GM12875 (cell line): ENCODE measurements around the gene TRPM5.
"Not testable (repeated sequence)": the region's sequence is repeated elsewhere in the genome, so short reads cannot be mapped to it uniquely, and the experiment has no call there.

Source experiments
- H3K4me3 ChIP-seq: one replicate; pipeline ENCODE4 v1.5.1; 2011; ENCODE audit warnings: low read depth, low read length, control low read depth
- TF ChIP-seq, protein P1 (sequence below): IDR thresholded peaks from 2 replicates; pipeline ENCODE4 v1.5.1; 2011; ENCODE audit warnings: low read depth, mild to moderate bottlenecking, control low read depth, inconsistent platforms, low read length, moderate library complexity, borderline replicate concordance; ENCODE audit not compliant: insufficient read depth

Gene TRPM5

DNA sequence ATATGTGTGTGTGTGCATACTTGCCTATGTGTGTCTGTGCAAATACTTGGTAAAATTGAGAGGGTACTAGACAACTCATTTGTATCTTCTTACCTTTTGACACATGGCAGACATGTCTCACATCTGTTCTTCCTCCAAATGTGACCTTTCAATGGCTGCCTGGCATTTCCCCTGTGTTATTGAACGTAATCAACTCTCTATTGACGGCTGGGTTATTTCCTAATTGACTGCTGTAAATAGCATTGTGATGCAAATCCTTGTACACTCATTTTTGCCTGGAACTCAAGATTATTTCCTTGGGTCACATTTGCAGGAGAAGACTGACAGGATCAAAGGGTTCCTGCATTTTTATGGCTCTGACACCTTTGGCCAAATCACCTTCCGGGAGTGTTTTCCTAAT, 37.9 kb upstream of the TRPM5 start:
- TF ChIP-seq, protein P1, sequence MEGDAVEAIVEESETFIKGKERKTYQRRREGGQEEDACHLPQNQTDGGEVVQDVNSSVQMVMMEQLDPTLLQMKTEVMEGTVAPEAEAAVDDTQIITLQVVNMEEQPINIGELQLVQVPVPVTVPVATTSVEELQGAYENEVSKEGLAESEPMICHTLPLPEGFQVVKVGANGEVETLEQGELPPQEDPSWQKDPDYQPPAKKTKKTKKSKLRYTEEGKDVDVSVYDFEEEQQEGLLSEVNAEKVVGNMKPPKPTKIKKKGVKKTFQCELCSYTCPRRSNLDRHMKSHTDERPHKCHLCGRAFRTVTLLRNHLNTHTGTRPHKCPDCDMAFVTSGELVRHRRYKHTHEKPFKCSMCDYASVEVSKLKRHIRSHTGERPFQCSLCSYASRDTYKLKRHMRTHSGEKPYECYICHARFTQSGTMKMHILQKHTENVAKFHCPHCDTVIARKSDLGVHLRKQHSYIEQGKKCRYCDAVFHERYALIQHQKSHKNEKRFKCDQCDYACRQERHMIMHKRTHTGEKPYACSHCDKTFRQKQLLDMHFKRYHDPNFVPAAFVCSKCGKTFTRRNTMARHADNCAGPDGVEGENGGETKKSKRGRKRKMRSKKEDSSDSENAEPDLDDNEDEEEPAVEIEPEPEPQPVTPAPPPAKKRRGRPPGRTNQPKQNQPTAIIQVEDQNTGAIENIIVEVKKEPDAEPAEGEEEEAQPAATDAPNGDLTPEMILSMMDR, result no peak
- no peak overlapping the region for H3K4me3 ChIP-seq

DNA sequence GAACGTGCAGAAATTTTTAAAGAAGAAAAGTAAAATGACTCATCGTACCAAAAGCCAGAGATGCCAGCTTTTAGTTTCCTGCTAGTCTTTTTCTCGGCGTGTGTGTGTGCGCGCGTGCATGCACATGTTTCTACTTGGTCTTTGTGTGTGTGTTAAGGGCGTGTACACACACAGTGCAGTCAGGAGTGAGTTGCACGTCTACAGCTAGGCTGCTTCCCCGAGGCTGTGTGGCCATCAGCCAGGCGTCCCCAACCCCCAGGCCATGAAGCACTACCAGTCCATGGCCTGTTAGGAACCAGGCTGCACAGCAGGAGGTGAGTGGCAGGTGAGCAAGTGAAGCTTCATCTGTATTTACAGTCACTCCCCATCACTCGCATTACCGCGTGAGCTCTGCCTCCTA, 36.9 kb upstream of the TRPM5 start:
- TF ChIP-seq, protein P1, result no peak
- H3K4me3 ChIP-seq, result no peak overlapping the region

DNA sequence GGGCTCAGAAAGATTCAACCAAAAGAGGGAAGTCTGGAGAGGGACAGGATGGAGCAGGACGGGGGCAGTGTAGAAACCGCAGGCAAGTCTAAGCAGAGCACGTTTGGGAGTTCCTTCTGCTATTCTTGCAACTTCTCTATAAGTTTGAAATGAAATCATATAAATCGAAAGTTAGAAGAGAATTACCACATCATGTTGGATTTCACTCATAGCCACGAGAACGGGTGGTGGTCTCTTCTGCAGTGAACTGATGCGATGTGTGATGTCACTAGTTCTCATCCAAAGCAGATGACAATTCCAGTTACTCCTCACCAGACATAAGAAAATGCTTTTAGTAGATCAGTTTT, 36.5 kb upstream of the TRPM5 start:
- TF ChIP-seq, protein P1, result no peak
- no peak overlapping the region for H3K4me3 ChIP-seq

DNA sequence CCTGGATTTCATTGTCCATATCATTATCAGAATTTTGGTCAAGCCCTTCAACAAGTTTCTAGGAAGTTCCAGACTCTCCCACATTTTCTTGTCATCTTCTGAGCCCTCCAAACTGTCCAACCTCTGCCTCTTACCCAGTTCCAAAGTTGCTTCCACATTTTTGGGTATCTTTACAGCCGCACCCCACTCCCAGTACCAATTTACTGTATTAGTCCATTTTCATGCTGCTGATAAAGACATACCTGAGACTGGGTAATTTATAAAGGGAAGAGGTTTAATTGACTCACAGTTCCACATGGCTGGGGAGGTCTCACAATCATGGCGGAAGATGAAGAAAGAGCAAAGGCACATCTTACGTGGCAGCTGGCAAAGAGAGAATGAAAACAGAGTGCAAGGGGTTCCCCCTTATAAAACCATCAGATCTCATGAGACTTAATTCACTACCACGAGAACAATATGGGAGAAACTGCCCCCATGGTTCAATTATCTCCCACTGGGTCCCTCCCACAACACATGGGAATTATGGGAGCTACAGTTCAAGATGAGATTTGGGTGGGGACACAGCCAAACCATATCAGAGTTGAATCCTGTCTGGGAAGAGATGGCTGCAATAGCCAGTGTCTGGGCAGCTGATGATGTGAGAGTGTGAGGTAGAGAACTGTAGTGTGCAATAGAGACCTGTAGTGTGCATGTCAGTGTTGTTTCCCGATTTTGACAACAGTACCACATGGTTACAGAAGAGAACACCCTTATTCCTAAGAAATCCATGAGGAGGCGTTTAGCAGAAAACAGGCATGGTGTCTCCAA, 36.0 kb upstream of the TRPM5 start:
- H3K4me3 ChIP-seq, result not testable (repeated sequence)

DNA sequence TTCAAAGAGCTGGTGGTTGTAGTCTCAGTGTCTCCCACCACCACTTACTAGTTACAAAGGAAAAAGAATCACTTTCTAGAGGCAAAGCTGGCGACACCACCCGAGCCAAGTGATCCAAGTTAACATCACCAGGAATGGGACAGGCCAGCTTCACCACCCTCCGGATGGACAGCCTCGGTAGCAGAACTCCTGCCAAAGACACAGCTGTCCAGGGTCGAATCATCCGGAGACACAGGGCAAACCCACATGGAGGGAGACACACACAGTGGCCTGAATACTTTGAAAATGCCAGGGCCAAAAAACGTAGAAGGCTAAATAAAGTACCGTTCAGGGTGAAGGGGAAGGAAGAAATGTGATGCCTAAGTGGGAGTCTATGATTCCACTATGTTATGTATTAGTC, 33.6 kb upstream of the TRPM5 start:
- H3K4me3 ChIP-seq, result no peak overlapping the region
- TF ChIP-seq, protein P1, result no peak

DNA sequence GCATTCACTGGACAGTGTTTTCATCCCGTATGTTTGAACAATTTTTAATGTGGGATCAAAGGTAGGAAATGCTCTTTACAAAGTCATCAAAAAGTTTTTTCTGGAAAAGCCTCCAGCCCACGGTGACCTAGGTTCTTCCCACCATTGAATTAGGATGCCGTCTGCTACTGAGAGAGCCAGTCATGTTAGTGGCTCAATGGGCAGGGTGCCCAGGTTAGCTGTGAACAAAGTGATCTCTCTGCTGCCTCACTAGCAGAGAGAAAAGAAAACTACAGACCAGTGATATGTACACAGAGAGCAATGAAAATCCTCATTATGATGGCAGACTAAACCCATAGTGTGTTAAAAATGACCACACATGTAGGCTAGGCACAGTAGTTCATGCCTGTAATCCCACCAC, 32.9 kb upstream of the TRPM5 start:
- no peak overlapping the region for H3K4me3 ChIP-seq
- TF ChIP-seq, protein P1, result no peak

DNA sequence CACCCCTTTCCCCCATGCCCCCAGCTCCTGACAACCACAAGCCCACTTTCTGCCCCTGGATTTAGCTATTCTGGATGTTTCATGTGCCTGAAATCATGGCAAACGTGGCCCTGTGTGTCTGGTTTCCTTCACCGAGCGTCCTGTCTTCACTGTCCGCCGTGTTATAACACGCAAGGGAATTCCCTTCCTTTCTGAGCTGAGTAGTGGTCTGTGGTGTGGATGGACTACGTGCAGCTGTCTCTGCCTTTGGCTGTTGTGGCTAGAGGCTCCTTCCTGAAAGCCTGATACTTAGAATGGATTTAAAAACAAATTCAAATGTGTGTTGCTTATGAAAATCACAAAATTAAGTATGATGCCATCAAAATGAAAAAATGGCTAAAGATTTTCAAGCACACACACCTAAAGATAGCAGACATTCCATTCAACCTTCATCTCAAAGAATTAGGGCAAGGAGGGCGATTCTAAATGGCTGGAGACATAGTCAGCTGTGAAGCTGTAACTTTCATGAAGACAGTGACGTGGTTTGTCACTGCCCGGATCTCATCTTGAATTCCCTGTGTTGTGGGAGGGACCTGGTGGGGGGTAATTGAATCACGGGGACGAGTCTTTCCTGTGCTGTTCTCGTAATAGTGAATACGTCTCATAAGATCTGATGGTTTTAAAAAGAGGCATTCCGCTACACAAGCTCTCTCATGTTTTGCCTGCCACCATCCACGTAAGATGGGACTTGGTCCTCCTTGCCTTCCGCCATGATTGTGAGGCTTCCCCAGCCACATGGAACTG, 31.0 kb upstream of the TRPM5 start:
- H3K4me3 ChIP-seq, result no peak overlapping the region
- TF ChIP-seq, protein P1, result no peak
